HG03135 (cell line): ENCODE results near the gene FOXK2.

Experiments
- ATAC-seq: cut with Tn5 transposase; IDR thresholded peaks from one replicate; pipeline ENCODE4 v1.9.1; 2021; ENCODE audit warnings: mild to moderate bottlenecking, moderate library complexity; ENCODE audit not compliant: unreplicated experiment

FOXK2 gene

DNA sequence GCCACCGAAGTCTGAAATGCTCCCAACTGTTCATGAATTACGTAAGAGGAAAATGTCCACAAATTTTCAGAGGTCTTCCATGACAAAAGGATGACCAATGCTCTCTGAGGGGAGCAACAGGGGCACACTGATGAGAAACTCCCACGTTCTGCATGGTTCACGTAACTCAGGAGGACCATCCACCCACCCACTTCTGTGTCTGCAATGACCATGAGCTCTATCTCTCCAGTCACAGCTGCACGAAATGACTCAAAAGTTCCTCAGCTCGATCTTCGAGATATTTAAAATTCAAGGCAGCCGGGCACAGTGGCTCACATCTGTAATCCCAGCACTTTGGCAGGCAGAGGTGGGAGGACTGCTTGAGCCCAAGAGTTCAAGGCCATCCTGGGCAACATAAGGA lies 112.9 kb downstream of the FOXK2 start:
- no peak for ATAC-seq

DNA sequence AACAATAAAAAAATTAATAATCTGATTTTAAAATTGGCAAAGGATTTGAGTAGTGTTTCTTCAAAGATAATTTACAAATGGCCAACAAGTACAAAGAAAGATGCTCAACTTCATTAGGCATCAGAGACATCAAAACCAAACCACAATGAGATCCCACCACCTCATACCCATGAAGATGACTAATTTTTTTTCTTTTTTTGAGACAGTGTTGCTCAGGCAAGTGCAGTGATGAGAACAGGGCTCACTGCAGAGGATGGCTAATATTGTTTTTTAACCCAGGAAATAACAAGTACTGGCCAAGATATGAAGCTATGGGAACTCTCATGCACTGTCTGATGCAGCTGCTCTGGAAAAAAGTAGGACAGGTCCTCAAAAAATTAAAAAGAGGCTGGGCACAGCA lies 113.8 kb downstream of the FOXK2 start:
- ATAC-seq = no peak

DNA sequence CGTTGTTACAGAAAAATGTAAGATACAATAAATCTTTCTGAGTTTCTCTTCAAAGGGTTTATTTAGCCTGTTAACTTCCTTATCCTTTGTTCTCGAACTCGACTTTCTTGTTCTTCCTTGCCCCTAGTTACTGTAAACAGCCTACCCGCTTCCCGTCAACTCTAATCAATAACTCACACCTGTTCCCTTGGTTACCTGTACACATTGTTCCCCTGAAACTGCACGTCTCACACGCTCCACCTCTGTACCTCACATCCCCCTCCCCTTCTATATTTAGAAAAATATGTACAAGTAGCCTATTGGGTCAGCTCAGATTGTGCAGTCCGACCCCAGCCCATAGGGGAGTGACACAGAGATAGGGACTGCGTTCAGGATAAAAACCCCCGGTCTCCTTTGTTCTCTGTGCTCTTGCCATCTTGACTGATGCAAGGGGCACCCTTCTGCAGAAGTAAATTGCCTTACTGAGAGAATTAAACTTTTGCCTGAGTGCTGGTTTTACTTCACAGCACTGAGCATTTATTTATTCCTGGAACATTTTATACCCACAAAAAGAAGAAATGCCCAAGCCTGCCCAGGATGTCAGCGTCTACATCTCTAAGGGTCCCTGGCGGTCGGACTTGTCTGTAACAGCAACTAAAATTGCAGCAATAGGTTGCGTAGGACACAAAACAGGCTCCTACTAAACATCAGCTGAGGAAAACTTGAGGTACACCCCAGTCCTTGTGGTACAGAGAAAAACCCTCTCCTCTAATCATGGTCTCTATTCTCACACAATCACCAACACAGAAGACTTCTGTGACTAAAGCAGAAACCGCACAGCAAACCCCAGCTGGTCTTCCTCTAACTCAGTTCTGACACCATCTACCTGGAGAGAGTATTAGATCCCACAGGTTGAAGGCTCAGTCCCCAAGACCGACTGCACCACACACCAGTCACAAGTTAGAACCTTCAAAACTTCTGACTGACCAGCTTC lies 117.4 kb downstream of the FOXK2 start:
- ATAC-seq = no peak

DNA sequence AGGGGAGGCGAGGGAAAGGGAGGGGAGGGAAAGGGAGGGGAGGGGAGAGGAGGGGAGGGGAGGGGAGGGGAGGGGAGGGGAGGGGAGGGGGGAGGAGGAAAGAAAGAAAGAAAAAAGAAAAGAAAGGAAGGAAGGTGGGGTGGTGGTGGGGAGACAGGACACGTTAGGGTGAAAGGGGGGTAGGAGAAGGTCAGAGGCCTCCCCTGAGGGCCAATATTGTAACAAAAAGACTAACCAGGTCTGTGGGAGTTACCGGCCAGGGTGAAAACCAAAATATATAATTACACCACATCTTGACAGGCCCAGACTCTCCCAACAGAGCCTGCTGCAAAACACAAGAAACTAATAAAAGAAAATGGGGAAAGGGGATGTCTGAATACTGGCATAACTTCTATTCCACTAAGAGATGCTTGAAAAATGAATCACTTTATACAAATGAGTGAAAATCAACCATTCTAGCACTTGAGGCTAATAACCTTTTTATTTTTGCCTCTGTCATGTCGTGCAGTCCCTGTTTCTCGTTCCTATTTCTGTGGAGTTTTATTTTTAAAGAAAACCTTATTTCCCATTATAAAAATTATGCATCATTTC lies 118.7 kb downstream of the FOXK2 start:
- ATAC-seq = no peak

DNA sequence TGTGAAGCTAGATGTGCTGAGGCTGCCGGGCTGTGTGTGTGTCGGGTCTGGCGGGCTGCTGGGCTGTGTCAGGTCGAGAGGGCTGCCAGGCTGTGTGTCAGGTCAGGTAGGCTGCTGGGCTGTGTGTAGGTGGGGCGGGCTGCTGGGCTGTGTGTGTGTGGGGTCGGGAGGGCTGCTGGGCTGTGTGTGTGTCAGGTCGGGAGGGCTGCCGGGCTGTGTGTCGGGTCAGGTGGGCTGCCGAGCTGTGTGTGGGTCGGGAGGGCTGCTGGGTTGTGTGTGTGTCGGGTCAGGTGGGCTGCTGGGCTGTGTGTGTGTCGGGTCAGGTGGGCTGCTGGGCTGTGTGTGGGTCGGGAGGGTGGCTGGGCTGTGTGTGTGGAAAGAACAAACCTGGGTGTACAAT lies 120.1 kb downstream of the FOXK2 start:
- ATAC-seq = no peak

DNA sequence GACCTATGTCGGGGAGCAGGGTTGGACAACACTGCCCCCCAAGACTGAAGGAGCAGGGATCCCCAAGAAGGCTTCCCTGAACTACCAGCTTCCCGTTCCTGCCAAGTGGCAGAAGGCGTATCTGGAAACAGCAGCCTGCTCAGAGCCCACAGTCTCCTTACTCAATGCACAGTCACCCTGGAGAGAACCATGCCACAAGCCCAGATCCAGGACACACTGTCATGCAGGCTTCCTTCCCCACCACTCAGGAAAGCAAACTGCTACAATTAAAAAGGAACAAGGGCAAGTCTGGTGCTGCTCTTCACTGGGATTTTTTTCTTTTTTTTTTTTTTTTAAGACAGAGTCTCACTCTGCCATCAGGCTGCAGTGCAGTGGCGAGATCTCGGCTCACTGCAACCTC lies 120.5 kb downstream of the FOXK2 start:
- ATAC-seq = no peak

DNA sequence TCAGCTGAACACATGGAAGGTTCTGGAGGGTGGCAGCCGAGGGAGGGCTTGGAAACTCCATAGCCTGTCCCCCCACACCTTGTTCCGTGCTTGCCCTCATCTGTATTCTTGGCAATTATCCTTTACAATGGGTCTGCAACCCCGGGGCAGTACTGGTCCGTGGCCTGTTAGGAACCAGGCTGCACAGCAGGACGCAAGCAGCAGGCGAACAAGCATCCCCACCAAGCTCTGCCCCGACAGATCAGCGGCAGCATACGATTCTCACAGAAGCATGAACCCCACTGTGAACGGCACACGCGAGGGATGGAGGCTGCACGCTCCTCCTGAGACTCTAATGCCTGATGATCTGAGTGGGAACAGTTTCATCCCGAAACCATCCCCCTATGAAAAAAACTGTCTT lies 122.5 kb downstream of the FOXK2 start:
- ATAC-seq = no peak

DNA sequence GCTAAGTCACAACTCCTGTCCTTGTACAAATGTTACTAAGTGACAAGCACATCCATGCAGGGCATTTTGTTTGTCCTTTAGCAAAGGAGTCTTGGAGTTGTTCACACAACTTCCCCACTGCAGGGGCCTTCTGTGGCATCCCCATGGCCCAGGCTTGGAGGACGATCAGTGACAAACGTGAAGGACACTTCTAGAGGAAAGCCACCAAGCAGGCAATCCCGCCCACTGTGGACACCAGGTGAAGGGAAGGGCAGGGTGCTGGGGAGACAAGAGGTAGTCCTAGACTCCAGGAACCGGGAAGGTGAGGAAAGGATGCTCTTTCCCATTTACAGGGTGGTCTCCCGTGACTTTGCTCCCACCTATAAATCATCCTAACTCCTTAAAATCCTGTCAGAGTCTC lies 124.6 kb downstream of the FOXK2 start:
- ATAC-seq = no peak

DNA sequence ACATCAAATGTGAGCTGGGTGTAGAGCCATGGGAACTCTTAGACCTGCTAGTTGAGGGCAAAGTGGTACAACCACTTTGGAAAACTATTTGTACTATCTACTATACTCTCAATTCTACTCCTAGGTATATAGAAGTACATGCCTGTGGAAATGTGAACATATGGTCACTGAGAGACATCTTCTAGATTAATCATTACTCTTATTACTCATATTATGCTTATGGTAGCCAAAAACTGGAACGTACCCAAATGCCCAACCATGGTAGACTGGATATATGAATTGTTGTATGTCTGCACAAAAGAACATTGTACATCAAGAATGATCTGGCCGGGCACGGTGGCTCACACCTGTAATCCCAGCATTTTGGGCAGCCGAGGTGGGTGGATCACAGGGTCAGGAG lies 126.0 kb downstream of the FOXK2 start:
- ATAC-seq = no peak

DNA sequence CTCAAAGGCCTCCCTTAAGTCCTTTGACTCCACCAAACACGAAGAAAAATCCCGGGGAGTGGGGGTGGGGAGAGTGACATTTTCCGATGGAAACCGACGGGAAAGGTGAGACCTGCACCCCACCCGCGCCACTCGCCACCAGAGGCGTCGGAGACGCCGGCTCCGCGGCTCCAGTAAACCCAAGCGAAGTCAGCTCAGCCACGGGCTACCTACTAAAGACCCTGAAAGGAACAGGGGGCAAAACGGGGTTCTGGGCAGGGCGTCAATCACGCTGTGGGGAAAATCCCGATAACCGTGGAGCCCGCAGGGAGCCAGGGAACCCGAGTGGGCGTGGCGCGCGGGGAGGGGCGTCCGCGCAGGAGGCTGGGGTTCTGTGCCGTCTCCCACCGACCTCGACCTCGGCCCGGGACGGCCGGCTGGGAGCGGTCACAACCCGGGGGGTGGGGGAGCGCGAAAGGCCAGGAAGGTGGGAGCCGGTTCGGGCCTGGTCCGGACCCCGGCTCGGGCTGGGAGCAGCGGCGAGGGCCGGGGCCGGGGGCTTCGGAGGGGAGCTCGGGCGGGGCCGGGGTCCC lies 128.1 kb downstream of the FOXK2 start:
- peak; percentile 26 for ATAC-seq

DNA sequence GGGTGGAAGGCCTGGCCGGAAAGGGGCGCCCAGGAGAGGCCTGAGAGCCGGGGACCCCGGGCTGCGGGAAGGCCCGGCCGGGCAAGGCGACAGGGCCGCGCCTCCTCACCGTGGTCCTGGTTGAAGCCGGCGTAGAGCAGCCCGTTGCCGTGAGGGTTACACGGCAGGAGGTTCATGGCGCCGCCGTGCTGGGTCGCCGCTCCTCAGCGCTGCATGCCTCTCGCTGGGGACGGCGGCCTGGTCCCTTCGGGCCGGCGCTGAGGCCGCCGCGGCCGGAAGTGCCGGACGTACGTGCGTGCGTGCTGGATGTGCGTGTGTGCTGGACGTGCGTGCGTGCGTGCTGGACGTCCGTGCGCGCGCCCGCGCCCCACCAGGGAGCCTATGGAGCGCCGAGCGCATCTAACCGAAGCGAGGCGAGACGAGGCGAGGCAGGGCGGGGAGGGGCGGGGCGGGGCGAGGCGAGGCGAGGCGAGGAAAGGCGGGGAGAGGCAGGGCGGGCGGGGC lies 128.7 kb downstream of the FOXK2 start, which contains the start of gene WDR45B:
TSS of gene WDR45B (minus strand) at position 280 of the 504 bp plus-strand sequence. CDS start at position 176, 104 bp downstream.
- peak; percentile 80 for ATAC-seq

DNA sequence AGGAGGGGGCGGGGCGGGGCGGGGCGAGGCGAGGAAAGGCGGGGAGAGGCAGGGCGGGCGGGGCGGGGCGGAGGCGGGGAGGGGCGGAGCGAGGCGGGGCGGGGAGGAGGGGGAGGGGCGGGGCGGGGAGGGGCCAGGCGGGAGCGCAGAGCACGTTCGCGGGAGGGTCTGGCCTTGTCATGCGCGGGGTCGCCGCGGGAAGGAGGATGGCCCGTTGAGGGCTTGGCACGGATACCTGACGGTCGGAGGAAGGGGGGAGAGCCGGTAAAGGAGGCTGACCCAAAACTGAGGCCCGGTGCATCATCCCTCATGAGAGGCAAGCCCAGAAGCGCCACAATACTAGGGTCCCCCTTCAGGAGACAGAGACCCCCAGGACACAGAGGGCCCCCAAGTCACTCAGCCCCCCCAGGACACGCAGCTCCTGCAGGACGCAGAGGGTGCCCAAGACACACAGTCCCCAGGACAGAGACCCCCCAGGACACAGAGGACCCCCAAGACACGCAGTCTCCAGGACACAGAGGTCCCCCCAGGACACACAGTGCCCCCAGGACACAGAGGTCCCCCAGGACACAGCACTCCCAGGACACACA lies 129.3 kb downstream of the FOXK2 start:
- no peak for ATAC-seq

DNA sequence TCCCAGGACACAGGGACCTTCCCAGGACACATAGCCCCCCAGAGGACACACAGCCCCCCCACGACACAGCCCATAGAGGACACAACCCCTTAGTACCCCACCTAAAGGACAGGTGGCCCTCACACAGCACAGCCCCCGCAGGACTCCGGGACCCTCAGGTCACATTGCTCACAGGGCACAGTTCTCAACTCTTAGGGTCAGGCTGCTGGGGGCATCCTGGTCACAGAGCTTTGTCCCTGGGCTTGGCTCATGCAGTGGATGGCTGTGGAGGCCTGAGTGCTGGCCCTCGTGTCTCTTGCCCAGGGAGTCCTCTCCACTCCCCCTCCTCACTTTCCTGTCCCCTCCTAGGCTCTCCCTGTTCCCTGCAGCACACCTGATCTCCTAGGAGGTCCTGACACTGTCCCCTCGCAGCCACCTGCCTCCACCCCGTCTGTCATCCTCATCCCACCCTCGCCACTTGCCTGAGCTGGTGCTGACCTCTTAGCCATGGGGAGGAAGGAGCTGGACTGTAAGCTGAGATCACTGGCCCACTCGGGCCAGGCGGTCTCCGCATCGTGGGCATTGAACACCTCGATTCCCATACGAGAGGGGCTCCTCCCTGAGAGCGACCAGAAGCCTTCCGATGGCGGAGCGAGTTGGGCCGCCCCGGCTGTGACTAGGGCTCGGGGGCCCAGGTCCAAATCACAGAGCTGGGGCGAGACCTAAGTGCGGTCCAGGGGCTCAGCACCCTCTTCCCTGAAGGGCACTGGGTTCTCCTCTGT lies 130.1 kb downstream of the FOXK2 start:
- ATAC-seq = no peak

DNA sequence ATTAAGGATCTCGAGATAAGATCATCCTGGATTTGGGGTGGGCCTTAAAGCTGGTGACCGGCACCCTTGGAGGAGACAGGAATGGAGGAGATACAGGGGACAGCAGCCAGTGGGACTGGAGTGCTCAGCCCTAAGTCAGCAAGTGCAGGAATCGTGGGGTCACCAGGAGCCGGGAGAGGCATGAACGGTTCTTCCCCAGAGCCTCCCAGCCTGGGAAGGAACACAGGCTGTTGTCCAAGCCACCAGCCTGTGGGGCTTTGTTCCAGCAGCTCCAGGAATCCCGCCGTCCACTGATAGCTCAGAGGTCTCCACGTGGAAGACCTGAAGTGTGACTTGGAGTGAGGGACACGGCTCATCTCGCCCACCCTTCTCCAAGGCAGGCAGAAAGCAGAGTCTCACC lies 131.2 kb downstream of the FOXK2 start:
- no peak for ATAC-seq

DNA sequence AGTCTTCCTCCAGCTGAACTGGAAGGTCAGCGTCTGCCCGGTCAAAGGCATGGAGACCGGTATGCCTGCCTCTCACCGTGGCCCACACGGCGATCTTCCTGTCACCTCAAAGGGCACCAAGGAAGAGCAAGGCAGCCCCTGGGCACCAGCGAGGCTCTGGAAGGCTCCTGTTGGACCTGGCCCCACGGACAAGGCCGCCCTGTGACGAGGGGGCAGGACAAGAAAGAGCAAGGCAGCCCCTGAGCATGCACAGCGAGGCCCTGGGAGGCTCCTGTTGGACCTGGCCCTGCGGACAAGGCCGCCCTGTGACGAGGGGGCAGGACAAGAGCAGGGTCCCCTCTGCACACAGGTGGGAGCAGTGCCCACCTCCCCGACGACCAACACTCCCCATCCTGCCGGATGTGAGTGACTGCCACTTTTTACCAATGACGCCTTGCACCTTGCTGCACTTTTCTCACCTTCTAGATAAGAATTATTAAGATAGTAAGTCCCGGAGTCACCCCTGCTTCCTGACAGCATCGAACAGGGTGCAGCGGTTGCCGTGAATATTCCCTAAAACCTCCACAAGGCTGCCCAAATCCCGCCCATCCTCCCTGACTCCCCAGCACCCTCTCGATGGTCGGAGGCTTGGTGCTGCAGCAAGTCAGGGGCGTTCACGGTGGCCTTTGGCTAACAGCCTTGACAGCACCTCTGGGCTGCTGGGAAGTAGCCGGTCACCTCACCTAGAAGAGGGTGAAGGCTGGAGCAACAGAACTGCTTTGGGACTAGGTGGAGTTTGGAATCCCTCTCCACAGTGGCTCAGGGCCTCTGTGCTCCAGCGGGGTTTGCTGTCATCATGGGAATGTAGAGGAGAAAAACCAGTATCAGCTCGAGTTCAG lies 134.4 kb downstream of the FOXK2 start:
- no peak for ATAC-seq
